Chondrocyte (in vitro differentiated cells): Measurements from ENCODE around the gene WNT2. TPM values are rescaled to one million over a fixed set of nuclear protein-coding genes. Genes with fewer than 3 reads are reported as not detected.
"Not testable (repeated sequence)": the region's sequence is repeated elsewhere in the genome, so short reads cannot be mapped to it uniquely, and the experiment has no call there.

Experiments
- DNase-seq: peaks from one replicate; pipeline ENCODE4 v3.0.0; 2021; ENCODE audit warnings: mixed read lengths, low spot score
- H3K27ac Mint-ChIP-seq: one replicate; pipeline ENCODE4 v1.8.0; 2021; ENCODE audit warnings: mild to moderate bottlenecking, moderate library complexity, mixed read lengths; ENCODE audit not compliant: unreplicated experiment
- H3K27me3 Mint-ChIP-seq: 2 replicates; pipeline ENCODE4 v1.8.0; 2021; ENCODE audit warnings: low read depth, mixed read lengths
- H3K36me3 Mint-ChIP-seq: 2 replicates; pipeline ENCODE4 v1.8.0; 2021; ENCODE audit warnings: low read depth, mixed read lengths
- H3K4me1 Mint-ChIP-seq: 2 replicates; pipeline ENCODE4 v1.8.0; 2021; ENCODE audit warnings: low read depth, mild to moderate bottlenecking, mixed read lengths
- H3K4me3 Mint-ChIP-seq: one replicate; pipeline ENCODE4 v1.8.0; 2021; ENCODE audit warnings: mild to moderate bottlenecking, moderate library complexity, mixed read lengths; ENCODE audit not compliant: unreplicated experiment
- H3K9me3 Mint-ChIP-seq: 2 replicates; pipeline ENCODE4 v1.8.0; 2021; ENCODE audit warnings: low read depth, mixed read lengths
- CTCF ChIP-seq: fragments of 200-600 bp; sonication (generic); IDR thresholded peaks from 2 replicates; pipeline ENCODE4 v1.5.0; 2021; ENCODE audit warnings: antibody characterized with exemption, mild to moderate bottlenecking, moderate library complexity
- total RNA-seq: library from RNA; stranded (reverse); gene quantifications from 3 replicates; pipeline ENCODE4 v1.2.1, GENCODE V29; 2021

The WNT2 gene
- total RNA-seq, 1 donor from 2014 or later: 0.90 TPM

- Mint-ChIP-seq H3K4me3 (no peak overlapping the region), H3K9me3 (peaks cover 12% of the 10 kb centered on the region), H3K36me3 (peaks cover 5% of the 10 kb centered on the region), H3K27me3 (peaks cover 20% of the 10 kb centered on the region), H3K27ac (no peak overlapping the region), H3K4me1 (no peaks in the 10 kb centered on the region)
- no peak for DNase-seq
- TF ChIP-seq CTCF: no peak
Observed at GRCh38 chr7:117308891-117309290, 14.0 kb downstream of the WNT2 start.

- DNase-seq: no peak
- peaks cover 16% of the 10 kb centered on the region for H3K9me3 Mint-ChIP-seq
- H3K4me1 Mint-ChIP-seq: no peaks in the 10 kb centered on the region
- H3K27ac Mint-ChIP-seq: no peak overlapping the region
- no peak overlapping the region for H3K4me3 Mint-ChIP-seq
- peaks cover 24% of the 10 kb centered on the region for H3K27me3 Mint-ChIP-seq
- TF ChIP-seq CTCF: no peak
- peaks cover 7% of the 10 kb centered on the region for H3K36me3 Mint-ChIP-seq
Observed at GRCh38 chr7:117302396-117302795, 20.5 kb downstream of the WNT2 start.

GRCh38 chr7:117300506-117300905, 22.4 kb downstream of the WNT2 start:
- DNase-seq, H3K27ac Mint-ChIP-seq, H3K4me1 Mint-ChIP-seq, H3K4me3 Mint-ChIP-seq, H3K36me3 Mint-ChIP-seq: not testable (repeated sequence)
- Mint-ChIP-seq H3K9me3 (peaks cover 16% of the 10 kb centered on the region), H3K27me3 (peaks cover 33% of the 10 kb centered on the region)

- no peak for TF ChIP-seq CTCF
- no peak for DNase-seq
- peaks cover 37% of the 10 kb centered on the region for H3K27me3 Mint-ChIP-seq
- H3K9me3 Mint-ChIP-seq: no peaks in the 10 kb centered on the region
- no peak overlapping the region for H3K4me3 Mint-ChIP-seq
- H3K4me1 Mint-ChIP-seq: no peaks in the 10 kb centered on the region
- no peak overlapping the region for H3K27ac Mint-ChIP-seq
- peaks cover 1% of the 10 kb centered on the region for H3K36me3 Mint-ChIP-seq
Observed at GRCh38 chr7:117297606-117298005, 25.3 kb downstream of the WNT2 start.

GRCh38 chr7:117296066-117296465, 26.8 kb downstream of the WNT2 start:
- Mint-ChIP-seq H3K4me3 (no peak overlapping the region), H3K36me3 (peaks cover 1% of the 10 kb centered on the region), H3K4me1 (no peaks in the 10 kb centered on the region), H3K27me3 (peaks cover 36% of the 10 kb centered on the region), H3K27ac (no peak overlapping the region), H3K9me3 (no peaks in the 10 kb centered on the region)
- no peak for DNase-seq
- no peak for TF ChIP-seq CTCF

GRCh38 chr7:117285826-117286225, 37.0 kb downstream of the WNT2 start:
- Mint-ChIP-seq H3K27ac (no peak overlapping the region), H3K36me3 (peaks cover 3% of the 10 kb centered on the region), H3K4me1 (peaks cover 14% of the 10 kb centered on the region), H3K4me3 (no peak overlapping the region), H3K27me3 (peaks cover 6% of the 10 kb centered on the region), H3K9me3 (peaks cover 3% of the 10 kb centered on the region)
- DNase-seq: no peak
- no peak for TF ChIP-seq CTCF
